SU-DHL-6 (cell line): ENCODE data around the gene TGFB2.

ENCODE experiments used
- EZH2phosphoT487 ChIP-seq: fragments of 200-600 bp; sonication (generic), shearing (Covaris generic); conservative IDR thresholded peaks from 2 replicates; pipeline ENCODE4 v1.6.1; 2018; ENCODE audit warnings: mild to moderate bottlenecking, antibody characterized with exemption, low read length, moderate library complexity, mixed read lengths
- TF ChIP-seq, protein P1 (sequence below): fragments of 200-600 bp; sonication (generic); IDR thresholded peaks from one replicate; pipeline ENCODE4 v1.5.1; 2017; ENCODE audit warnings: antibody characterized with exemption, mild to moderate bottlenecking, low read length, moderate library complexity; ENCODE audit not compliant: insufficient read depth, poor library complexity, severe bottlenecking

GRCh38 chr1:218456444-218456843 is 111.3 kb downstream of the TGFB2 start:
- TF ChIP-seq, protein P1, sequence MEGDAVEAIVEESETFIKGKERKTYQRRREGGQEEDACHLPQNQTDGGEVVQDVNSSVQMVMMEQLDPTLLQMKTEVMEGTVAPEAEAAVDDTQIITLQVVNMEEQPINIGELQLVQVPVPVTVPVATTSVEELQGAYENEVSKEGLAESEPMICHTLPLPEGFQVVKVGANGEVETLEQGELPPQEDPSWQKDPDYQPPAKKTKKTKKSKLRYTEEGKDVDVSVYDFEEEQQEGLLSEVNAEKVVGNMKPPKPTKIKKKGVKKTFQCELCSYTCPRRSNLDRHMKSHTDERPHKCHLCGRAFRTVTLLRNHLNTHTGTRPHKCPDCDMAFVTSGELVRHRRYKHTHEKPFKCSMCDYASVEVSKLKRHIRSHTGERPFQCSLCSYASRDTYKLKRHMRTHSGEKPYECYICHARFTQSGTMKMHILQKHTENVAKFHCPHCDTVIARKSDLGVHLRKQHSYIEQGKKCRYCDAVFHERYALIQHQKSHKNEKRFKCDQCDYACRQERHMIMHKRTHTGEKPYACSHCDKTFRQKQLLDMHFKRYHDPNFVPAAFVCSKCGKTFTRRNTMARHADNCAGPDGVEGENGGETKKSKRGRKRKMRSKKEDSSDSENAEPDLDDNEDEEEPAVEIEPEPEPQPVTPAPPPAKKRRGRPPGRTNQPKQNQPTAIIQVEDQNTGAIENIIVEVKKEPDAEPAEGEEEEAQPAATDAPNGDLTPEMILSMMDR: no peak
- no peak for TF ChIP-seq EZH2phosphoT487
